Testis (tissue), 2 donors: ENCODE measurements around the gene C6orf141.

Experiments
- POLR2A ChIP-seq: fragments of 450-650 bp; IDR thresholded peaks from one replicate; pipeline ENCODE4 v1.6.1; 2017; ENCODE audit warnings: antibody characterized with exemption, mild to moderate bottlenecking, moderate library complexity
- TF ChIP-seq, protein P1 (sequence below), 3 experiments: fragments of 450-650 bp in 2 of 3; fragments of 200-600 bp in 1 of 3; sonication (generic) in 1 of 3; IDR thresholded peaks; one replicate each; pipeline ENCODE4 v1.5.1; 2016 to 2019; ENCODE audit warnings: antibody characterized with exemption in 3 of 3, mild to moderate bottlenecking in 2 of 3, moderate library complexity in 1 of 3

DNA sequence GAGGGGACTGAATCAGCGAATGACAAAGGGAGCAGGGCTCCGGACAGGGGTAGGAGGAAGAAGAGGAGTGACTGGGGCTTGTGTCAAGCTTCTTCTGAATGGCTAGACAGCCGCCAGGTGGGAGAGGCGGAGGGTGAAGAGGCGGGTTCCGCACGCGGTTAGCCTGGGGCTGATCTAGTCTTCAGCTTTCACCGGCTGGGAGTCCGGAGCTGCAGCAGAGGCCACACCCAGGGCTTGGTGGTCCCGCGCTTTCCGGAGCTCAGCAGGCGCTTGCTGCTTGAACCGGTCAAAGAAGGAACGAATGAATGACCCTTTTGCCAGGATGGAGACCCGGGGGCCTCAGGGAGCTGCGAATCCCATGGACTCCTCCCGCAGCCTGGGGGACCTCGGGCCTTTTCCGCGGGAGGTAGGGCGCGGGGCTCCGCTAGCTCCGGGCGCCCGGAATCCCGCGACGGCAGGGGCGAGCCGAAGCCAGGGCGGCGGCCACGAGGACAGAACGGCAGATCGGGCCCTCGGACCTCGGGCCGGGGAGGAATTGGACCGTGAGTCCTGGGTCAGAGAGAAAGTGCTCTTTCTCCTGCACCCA, at the start of gene C6orf141:
- TF ChIP-seq POLR2A, result no peak
- TF ChIP-seq, protein P1, sequence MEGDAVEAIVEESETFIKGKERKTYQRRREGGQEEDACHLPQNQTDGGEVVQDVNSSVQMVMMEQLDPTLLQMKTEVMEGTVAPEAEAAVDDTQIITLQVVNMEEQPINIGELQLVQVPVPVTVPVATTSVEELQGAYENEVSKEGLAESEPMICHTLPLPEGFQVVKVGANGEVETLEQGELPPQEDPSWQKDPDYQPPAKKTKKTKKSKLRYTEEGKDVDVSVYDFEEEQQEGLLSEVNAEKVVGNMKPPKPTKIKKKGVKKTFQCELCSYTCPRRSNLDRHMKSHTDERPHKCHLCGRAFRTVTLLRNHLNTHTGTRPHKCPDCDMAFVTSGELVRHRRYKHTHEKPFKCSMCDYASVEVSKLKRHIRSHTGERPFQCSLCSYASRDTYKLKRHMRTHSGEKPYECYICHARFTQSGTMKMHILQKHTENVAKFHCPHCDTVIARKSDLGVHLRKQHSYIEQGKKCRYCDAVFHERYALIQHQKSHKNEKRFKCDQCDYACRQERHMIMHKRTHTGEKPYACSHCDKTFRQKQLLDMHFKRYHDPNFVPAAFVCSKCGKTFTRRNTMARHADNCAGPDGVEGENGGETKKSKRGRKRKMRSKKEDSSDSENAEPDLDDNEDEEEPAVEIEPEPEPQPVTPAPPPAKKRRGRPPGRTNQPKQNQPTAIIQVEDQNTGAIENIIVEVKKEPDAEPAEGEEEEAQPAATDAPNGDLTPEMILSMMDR (IDR thresholded peaks at IDR 0.05), result no peak
